ENCODE data around the gene NKX1-1. TPM values are rescaled to one million over a fixed set of nuclear protein-coding genes. Genes with fewer than 3 reads are reported as not detected.
"Not testable (repeated sequence)": the region's sequence is repeated elsewhere in the genome, so short reads cannot be mapped to it uniquely, and the experiment has no call there.

The NKX1-1 gene
- total RNA-seq, 4 donors from 2014 or later = not detected

DNA sequence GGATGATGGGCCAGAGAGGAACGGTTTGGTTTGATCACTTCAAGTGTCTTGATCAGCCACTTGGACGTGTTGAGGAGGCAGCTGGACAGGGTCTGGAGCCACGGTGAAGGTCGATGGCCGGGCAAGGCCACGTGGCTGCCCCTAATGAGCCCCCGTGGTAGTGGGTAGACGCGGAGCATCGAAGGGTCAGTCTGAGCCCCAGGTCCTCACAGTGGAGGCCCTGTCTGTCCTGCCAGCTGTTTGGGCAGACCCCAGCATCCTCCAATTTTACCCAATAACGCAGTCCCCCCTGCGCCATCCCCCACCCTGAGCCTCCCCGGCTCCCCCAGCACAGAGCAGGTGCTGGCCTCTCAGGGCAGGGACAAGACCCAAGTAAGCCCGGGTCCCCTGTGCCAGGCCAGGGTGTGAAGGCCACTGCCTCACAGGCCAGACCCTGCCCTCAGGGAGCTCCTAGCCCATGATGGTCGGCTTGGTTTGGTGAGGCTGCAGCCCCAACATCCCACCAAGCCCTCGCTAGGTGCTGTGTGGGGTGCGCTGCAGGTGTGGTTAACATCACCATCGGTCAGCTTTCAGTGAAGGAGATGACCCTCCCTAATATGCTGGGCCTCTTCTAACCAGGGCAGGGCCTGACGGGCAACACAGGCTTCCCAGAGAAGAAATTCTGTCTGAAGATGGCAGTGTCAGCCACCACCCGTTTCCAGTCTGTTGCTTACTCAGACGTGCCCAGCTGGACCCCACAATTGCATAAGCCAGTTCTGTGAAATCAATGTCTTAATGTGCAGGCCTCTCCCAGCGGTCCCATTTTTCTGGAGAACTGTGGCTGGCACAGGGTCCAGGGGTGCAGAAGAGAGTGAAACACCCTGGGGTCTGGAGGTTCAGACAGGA is 40.5 kb upstream of the NKX1-1 start:
- no peak for TF ChIP-seq POLR2A (IDR thresholded peaks at IDR 0.05)
- TF ChIP-seq, protein P1, sequence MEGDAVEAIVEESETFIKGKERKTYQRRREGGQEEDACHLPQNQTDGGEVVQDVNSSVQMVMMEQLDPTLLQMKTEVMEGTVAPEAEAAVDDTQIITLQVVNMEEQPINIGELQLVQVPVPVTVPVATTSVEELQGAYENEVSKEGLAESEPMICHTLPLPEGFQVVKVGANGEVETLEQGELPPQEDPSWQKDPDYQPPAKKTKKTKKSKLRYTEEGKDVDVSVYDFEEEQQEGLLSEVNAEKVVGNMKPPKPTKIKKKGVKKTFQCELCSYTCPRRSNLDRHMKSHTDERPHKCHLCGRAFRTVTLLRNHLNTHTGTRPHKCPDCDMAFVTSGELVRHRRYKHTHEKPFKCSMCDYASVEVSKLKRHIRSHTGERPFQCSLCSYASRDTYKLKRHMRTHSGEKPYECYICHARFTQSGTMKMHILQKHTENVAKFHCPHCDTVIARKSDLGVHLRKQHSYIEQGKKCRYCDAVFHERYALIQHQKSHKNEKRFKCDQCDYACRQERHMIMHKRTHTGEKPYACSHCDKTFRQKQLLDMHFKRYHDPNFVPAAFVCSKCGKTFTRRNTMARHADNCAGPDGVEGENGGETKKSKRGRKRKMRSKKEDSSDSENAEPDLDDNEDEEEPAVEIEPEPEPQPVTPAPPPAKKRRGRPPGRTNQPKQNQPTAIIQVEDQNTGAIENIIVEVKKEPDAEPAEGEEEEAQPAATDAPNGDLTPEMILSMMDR (IDR thresholded peaks at IDR 0.05) = no peak
- intact Hi-C loops (cut with DNase I; ENCODE audit: low total_unique reads) = no loop called here
- H3K4me3 ChIP-seq (ENCODE audit: low read depth, poor library complexity, severe bottlenecking) = no peak overlapping the region
- WGBS, 2 donors = 80 to 84% methylated on average over 22 of the region's 22 CpGs
- DNase-seq (ENCODE audit: low spot score in 2 of 2) = no peak

DNA sequence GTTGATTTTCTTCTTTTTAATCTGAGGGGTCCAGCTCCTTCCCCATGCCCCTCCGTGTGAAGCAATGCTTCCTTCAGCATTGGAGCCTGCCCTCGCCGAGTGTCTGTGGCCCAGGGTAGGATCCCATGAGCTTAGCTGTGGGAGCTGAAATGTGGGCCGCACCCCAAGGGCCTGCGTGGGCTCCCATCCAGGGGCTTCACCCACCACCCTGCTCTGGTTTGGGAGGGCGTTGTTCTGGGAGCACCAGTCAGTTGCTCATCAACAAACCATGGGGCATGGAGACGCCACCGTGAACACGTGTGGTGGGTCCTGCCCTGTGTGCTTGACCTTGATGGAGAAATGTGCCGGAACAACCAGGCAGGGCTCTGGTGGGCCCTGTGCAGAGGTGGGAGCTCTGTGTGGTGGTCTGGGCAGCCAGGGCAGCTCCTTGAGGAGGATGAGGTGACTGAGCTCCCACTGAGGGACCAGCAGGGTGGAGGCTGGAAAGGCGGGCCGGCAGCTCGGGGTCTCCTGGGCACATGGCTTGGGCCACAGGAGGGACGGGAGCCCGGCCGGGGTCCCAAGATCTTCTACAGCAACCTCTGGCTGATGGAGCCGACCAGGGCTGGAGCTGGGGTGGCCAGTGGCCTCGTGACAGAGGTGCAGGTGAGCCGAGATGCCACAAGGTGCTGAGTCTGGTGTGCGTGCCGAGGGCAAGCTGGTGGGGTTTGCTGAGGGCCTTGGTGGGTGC is 39.6 kb upstream of the NKX1-1 start:
- TF ChIP-seq, protein P1 (IDR thresholded peaks at IDR 0.05) = no peak
- no peak for TF ChIP-seq POLR2A (IDR thresholded peaks at IDR 0.05)

DNA sequence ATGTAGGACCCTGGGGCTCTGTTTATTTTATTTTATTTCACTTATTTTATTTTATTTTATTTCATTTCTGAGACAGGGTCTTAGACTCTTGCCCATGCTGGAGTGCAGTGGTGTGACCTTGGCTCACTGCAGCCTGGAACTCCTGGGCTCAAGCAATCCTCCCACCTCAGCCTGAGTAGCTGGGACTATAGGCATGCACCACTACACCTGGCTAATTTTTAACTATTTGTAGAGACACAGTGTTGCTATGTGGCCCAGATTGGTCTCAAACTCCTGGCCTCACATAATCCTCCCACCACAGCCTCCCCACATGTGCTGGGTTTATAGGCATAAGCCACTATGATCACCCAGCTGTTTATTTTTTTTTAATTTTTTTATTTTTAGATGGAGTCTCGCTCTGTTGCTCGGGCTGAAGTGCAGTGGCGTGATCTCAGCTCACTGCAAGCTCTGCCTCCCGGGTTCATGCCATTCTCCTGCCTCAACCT is 37.5 kb upstream of the NKX1-1 start:
- WGBS, 2 donors = 74 to 83% methylated on average over 4 of the region's 4 CpGs
- intact Hi-C loops (cut with DNase I; ENCODE audit: low total_unique reads); H3K4me3 ChIP-seq (ENCODE audit: low read depth, poor library complexity, severe bottlenecking); DNase-seq (ENCODE audit: low spot score in 2 of 2): not testable (repeated sequence)

More for the DNA sequence above, 39.6 kb upstream of the NKX1-1 start:
- WGBS, 2 donors = 84 to 97% methylated on average over 19 to 21 of the region's 21 CpGs
- DNase-seq (ENCODE audit: low spot score in 2 of 2) = no peak
- H3K4me3 ChIP-seq (ENCODE audit: low read depth, poor library complexity, severe bottlenecking) = no peak overlapping the region
- intact Hi-C loops (cut with DNase I; ENCODE audit: low total_unique reads) = no loop called here

DNA sequence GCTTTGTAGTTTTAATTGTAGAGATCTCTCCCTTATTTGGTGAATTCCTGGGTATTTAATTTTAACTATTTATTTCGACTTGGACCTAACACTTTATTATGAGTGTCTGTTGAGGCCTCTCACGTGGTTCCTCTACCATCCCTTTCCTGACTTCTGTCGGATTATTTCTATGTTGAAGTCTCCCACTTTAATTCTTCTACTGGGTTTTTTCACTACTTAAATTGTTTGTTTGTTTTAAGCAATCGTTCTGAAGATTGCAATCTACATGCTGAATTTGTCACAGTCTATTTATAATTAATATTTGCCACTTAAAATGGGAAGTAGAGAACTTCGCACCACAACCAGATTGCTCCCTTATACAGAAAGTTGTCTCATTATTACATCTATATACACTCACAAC is 20.8 kb upstream of the NKX1-1 start:
- intact Hi-C loops (cut with DNase I; ENCODE audit: low total_unique reads) = no loop called here
- DNase-seq (ENCODE audit: low spot score in 2 of 2) = no peak
- H3K4me3 ChIP-seq (ENCODE audit: low read depth, poor library complexity, severe bottlenecking) = no peak overlapping the region
- WGBS, 2 donors = 68 to 78% methylated on average over 5 of the region's 5 CpGs
- TF ChIP-seq, protein P1 (IDR thresholded peaks at IDR 0.05) = no peak
- TF ChIP-seq POLR2A (IDR thresholded peaks at IDR 0.05) = no peak

DNA sequence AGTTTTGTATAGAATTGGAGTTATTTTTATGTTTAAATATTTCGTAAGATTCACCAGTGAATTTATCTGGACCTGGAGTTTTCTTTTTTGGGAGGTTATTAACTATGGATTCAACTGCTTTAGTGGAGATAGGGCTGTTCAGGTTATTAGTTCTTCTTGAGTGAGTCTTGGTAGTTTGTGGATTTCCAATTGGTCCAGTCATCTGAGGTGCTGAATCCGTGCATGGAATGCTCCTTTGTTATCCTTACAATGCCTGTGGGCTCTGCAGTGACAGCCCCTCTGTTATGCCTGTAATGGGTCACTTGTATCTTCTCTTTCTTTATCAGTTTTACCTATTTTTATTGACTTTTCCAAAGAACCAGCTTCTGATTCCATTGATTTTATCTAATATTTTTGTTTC is 15.4 kb upstream of the NKX1-1 start:
- intact Hi-C loops (cut with DNase I; ENCODE audit: low total_unique reads) = no loop called here
- TF ChIP-seq, protein P1 (IDR thresholded peaks at IDR 0.05) = no peak
- TF ChIP-seq POLR2A (IDR thresholded peaks at IDR 0.05) = no peak
- no peak for DNase-seq (ENCODE audit: low spot score in 2 of 2)
- 30 to 38% methylated on average over 2 of the region's 2 CpGs for WGBS, 2 donors
- H3K4me3 ChIP-seq (ENCODE audit: low read depth, poor library complexity, severe bottlenecking) = no peak overlapping the region

DNA sequence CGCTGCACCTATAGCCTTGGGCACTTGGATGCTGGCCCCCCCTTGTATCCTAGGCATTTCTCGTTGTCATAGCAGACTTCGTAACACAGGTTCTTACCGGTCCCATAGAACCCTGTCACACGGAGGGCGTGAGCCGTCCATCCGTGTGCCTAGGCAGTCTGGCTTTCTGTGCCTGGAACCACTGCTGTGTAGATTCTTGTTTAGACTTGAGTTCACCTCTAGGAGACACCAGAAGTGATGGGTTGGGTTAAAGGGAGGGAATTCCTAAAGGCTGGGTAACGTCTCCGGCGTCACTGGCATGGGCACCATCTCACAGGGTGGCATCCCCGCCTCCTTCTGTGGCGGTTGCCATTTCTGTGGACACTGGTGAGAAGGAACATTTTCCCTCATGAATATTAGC is 13.5 kb upstream of the NKX1-1 start:
- TF ChIP-seq, protein P1 (IDR thresholded peaks at IDR 0.05) = no peak
- TF ChIP-seq POLR2A (IDR thresholded peaks at IDR 0.05) = no peak
- intact Hi-C loops (cut with DNase I; ENCODE audit: low total_unique reads) = no loop called here
- WGBS, 2 donors = 61 to 66% methylated on average over 13 of the region's 13 CpGs

More for the DNA sequence above, 13.5 kb upstream of the NKX1-1 start:
- no peak overlapping the region for H3K4me3 ChIP-seq (ENCODE audit: low read depth, poor library complexity, severe bottlenecking)
- DNase-seq (ENCODE audit: low spot score in 2 of 2) = peak in 1 of 2 donors; percentile 49
